HG02623 (cell line): ENCODE data around the gene C1QTNF9B.
"Not testable (repeated sequence)": the region's sequence is repeated elsewhere in the genome, so short reads cannot be mapped to it uniquely, and the experiment has no call there.

ENCODE experiments used
- ATAC-seq: cut with Tn5 transposase; IDR thresholded peaks from one replicate; pipeline ENCODE4 v1.9.1; 2021; ENCODE audit warnings: moderate library complexity; ENCODE audit not compliant: unreplicated experiment

Gene C1QTNF9B

GRCh38 chr13:23897452-23897919 lies at the start of gene C1QTNF9B:
Gene C1QTNF9B, minus strand, starts transcription at chr13:23897502.
- not testable (repeated sequence) for ATAC-seq

DNA sequence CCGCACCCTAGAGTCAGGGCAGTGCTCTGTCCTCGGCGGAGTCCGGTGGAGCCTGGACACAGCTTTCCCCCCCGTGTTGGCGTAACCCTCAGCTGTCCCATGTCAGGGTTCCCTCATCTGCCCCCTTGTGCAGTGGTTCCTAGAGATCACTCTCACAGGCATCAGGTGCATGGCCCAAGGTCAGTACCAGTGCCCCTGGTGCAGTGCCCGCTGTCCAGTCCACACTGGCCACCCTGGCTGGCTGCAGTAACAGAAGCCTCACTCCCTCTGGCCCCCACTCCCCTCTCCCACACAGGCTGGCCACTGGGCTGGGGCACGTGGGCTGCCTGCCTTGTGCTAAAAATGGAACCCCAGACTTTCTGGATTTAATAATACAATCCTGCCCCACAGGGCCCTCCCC lies 49.6 kb upstream of the C1QTNF9B start:
- no peak for ATAC-seq

GRCh38 chr13:23946067-23946466 lies 48.8 kb upstream of the C1QTNF9B start:
- ATAC-seq, result no peak

DNA sequence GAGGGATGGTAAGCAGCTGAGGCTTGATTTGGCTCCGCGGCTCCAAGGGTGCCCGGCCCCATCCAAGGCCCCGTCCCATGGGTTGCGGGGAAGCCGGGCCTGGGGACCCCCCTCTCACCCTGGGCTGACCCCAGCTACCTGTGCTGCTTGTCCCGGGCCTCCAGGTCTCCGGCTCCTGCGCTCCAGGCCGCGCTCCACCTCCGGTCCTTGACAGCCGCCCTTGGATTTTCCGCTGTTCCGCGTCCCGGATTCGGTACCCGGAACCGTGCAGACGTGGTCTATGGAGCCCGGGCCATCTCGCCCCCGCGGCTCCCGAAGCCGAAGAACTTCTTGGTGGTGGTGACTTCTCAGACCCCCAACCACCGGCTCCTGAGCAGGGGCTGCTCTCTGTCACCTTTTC lies 48.3 kb upstream of the C1QTNF9B start:
- no peak for ATAC-seq

GRCh38 chr13:23941211-23941610 lies 43.9 kb upstream of the C1QTNF9B start:
- no peak for ATAC-seq

GRCh38 chr13:23939666-23940065 lies 42.4 kb upstream of the C1QTNF9B start:
- ATAC-seq, result not testable (repeated sequence)

DNA sequence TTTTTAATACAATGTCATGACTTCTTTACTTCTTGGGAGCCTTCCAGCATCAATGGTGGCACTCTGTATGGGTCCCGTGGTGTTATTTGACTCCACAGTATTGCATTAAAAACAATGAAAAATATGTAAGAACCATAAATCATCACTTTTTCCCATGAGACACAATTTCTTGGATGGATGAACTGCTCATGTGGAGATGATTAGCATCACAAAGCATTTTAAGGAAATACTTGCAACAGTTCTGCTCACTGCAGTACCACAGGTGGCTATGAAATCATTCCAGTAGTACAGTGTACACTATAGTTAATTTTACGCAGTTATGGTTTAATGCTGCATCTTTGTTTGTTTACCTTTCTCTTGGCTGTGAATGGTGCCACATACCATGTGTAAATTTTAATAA lies 37.2 kb upstream of the C1QTNF9B start:
- ATAC-seq, result no peak

GRCh38 chr13:23928985-23929384 lies 31.7 kb upstream of the C1QTNF9B start:
- ATAC-seq, result no peak

DNA sequence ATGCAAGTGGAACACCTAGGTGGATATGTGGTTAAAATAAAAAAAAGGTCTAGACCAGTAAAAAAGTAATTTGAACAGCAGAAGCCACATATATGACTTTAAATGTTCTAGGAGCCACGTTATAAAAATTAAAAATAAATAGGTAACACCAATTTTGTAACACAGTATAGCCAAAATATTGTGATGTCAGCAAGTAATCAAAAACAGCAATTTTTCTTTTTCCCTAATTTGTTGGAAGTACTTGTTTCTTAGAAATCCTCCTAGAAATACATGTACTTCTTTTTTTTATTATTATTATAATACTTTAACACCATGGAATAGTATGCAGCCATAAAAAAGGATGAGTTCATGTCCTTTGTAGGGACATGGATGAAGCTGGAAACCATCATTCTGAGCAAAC lies 25.7 kb upstream of the C1QTNF9B start:
- no peak for ATAC-seq

- ATAC-seq, result no peak
Measured at GRCh38 chr13:23922005-23922932, 25.0 kb upstream of the C1QTNF9B start.

DNA sequence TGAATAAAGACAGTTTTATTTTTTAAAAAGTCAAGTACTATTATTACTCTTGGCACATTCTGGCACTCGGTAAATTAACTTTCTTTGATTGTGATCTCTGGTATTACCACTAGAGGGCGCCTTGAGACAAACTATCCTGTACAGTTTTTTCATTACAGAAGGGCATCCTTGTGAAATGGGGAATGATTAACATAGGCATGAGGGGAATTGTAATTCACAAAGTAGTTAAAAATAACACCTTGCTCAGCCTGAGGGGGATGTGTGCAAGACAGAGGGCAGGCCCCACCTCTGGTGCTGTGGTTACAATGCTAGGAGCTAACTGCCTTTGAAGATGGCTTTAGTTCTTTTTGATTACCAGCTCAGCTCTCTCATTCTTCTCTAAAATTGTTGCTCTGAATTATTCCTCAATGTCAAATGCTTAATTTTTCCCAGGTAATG lies 24.2 kb upstream of the C1QTNF9B start:
- ATAC-seq, result no peak

- ATAC-seq, result no peak
Measured at GRCh38 chr13:23919006-23919405, 21.7 kb upstream of the C1QTNF9B start.

- ATAC-seq, result no peak
Measured at GRCh38 chr13:23918208-23918607, 20.9 kb upstream of the C1QTNF9B start.

- no peak for ATAC-seq
Measured at GRCh38 chr13:23915308-23915707, 18.0 kb upstream of the C1QTNF9B start.

DNA sequence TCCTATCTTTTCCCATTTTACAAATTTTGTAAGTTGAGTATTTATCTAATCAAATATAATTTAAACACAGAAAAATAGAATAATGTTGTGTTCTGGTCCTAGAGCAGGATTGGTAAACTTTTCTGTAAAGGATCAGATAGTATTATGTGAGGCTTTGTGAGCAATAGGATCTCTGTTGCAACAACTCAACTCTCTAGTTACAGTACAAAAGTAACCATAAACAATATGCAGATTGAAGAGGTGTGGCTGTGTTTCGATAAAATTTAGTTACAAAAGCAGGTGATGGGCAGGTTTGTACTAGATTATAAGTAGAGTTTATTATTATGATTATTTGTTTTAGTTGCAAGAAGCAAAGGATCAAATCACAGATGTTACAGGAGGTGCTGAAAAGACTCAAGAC lies 15.2 kb upstream of the C1QTNF9B start:
- ATAC-seq, result no peak

DNA sequence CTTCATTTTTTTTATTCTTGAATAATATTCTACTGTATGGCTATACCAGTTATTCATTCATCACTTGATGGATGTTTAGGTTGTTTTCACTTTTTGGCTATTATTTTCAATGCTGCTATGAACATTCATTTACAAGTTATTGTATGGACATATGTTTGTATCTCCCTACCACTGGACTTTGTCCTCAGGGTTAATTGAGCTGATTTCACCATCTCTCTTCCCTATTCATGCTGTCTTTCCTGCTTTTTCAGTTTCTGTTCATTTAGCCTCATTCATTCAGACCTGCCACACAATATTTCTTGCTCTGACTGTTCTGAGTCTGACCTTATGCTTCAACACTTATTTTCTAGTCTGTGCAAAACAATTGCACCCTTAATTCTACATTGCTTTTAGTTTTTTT lies 12.3 kb upstream of the C1QTNF9B start:
- ATAC-seq, result no peak

GRCh38 chr13:23905766-23906165 lies 8.5 kb upstream of the C1QTNF9B start:
- no peak for ATAC-seq

DNA sequence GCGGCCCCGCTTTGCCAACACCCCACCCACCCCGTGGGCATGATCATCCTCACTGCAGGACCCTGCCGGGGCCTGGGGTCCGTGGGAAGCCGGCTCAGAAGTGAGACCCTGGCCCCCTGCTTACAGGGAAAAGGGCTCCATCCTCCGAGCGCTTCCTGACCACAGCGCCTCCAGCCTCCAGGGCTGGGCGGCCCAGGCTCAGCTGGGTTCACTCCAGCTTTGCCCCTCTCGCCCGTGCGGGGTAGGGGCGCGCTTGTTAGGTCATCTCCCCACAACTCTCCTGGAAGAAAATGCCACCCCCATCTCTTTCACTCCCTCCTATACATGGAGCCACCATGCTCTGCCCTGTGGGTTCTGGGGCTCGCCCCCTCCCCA lies 6.6 kb upstream of the C1QTNF9B start:
- no peak for ATAC-seq

GRCh38 chr13:23902975-23903905 lies 5.9 kb upstream of the C1QTNF9B start:
- no peak for ATAC-seq

DNA sequence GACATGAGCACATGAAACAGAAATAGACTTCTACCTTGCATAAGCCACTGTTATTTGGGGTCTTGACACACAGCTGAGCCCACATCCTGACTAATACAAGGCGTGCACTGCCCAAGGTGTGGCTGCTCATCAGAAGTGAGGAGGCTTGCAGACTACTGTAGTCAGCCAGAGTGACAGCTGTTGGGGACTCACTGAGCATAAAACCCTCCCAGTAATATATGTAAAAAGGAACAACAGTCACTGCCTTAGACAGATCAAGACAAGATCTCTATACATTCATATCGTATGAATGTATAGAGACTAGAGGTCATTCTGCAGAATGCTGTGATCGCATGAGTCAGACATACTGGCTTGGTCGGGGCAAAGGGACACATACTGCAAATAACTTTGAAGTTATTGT lies 4.1 kb upstream of the C1QTNF9B start:
- ATAC-seq, result no peak

- no peak for ATAC-seq
Measured at GRCh38 chr13:23899555-23899954, 2.3 kb upstream of the C1QTNF9B start.

- ATAC-seq, result no peak
Measured at GRCh38 chr13:23898101-23898500, 799 bp upstream of the C1QTNF9B start.
